GM19193 (cell line): Measurements from ENCODE around the gene ALS2CL.

Experiments used
- POLR2A ChIP-seq: IDR thresholded peaks from 4 replicates; pipeline ENCODE4 v1.6.1; 2011; ENCODE audit not compliant: insufficient read depth, insufficient read length; ENCODE audit errors: extremely low read depth

The ALS2CL gene

DNA sequence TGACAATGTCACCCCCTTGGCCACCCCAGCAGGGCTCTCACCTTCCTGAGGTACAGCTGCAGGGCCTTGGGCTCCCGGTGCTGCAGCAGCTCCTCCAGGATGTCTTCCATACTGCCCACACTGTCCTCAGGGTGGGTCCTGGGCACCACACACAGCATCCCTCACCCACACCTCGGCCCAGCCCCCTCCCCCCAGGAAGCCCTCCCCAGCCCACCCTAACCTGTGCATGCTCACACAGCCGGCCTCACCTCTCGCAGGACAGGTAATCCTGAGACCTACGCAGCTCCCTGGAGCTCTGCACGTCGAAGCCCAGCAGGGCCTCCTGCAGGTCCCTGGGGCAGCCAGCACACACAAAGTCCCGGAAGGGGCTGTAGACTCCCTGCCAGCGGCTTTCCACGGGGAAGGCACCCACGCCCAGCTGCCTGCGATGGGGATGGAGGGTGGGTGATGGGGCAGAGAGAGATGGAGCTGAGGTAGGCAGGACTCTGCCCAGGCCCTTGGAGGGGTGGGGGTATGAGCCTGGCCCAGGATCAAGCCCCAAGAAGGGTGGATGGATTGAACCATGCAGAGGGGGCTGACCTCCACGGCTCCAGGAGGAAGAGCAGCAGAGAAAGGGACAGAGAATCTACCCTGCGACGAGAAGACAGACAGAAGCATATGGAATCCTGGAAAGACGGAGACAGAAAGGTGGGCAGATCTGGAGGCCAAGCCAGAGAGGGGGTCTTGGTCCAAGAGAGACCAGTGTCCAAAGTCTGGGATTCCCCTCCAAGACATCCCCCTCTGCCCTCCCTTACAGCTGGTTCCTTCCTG is 16.7 kb downstream of the ALS2CL start:
- no peak for TF ChIP-seq POLR2A

GRCh38 chr3:46675843-46676567 is 17.5 kb downstream of the ALS2CL start:
- TF ChIP-seq POLR2A: no peak

DNA sequence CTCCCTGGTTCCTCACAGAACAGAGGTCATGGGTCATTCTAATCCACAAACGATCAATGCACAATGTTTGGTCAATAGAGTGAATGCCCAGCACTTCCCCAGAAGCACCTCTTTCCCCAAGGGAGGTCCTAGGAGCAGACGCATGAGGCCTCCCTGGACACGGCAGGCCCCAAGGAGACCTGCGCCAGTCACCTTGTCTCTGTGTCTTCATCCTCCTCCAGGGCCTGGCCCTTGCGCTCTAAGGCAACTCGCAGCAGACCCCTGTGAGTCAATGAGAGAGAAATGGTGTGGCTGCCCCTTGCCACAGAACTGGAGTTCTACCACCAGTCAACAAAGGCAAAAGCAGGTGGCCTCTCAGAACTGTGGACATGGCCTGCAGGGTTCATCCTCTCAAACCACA is 18.1 kb downstream of the ALS2CL start:
- TF ChIP-seq POLR2A: no peak

DNA sequence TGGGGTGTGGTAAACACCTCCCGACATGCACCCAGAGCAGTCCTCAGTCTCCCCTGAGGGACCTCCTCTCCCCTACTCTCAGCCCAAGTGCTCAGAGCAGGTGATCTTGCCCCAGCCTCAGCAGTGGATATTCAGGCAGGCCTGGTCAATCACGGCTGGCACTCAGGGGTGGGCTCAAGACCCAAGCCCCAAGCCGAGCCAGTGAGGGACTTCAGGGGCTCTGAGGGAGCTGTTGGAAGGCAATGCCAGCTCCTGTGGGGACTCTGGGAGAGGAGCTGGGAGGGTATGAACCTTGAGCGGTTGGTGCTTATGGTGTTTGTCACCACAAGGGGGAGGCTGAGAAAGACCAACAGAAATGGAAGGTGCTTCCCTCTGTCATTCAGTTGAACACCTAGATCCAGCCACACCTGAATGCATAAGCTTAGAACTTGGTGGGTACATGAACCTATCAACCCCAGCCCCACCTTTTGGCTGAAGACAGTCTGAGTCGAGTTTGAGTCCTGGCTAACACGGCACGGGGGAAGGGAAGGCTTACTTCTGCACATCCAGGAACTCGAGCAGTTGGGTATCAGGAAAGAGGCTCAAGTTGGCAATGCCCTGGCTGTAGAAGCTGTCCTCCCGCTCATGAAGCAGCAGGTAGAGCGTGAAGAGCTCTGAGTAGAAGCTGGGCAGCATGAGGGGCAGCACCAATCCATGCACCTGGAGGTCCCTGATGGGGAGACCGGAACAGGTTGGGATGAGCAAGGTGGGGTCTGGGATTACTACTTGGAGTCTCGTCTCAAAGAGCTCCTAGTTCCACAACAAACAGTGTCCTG is 19.2 kb downstream of the ALS2CL start:
- TF ChIP-seq POLR2A: no peak

DNA sequence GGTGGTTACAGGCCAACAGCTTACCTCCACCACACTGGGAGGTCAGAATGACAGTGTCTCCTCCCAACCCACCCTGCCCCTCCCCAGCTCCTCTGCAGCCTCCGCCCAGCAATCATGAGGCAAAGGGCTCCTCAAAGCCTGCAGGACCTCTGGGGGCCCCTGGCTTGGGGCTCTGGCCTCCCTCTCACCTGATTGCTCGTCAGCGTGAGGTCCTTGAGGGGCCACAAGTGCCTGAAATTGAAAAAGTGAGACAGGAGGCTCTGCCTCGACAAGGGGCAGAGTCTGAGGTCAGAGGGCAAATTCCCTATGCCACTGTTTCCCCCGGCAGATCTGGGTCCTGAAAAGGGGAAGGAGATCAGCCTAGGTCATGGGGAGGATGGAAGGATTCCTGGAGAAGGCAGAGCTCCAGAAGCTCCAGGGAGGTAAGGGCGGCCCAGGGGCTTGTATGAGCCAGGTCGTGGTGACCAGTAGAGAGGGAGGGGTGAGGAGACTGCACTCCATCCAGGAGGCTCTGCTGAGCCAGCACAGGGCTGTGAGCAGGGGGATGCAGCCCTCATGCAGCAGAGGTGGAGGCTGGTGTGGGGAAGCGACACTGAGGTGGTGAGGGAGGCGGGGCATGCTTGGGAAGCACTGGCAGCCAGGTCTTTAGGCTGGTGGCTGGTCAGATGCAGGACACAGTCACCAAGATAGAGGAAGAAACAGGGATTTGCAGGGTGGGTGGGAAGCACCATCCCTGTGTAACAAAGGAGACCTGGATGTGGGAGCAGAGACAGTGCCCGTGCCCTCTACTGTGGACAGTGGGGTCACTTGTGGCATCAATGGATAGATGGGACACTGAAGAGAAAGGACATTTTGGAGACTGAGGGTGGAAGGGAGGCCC is 20.1 kb downstream of the ALS2CL start:
- no peak for TF ChIP-seq POLR2A

- TF ChIP-seq POLR2A: no peak
Measured at GRCh38 chr3:46672349-46672695, 21.2 kb downstream of the ALS2CL start.

- no peak for TF ChIP-seq POLR2A
Measured at GRCh38 chr3:46671541-46672348, 21.7 kb downstream of the ALS2CL start.

GRCh38 chr3:46670891-46671427 is 22.5 kb downstream of the ALS2CL start:
- no peak for TF ChIP-seq POLR2A

DNA sequence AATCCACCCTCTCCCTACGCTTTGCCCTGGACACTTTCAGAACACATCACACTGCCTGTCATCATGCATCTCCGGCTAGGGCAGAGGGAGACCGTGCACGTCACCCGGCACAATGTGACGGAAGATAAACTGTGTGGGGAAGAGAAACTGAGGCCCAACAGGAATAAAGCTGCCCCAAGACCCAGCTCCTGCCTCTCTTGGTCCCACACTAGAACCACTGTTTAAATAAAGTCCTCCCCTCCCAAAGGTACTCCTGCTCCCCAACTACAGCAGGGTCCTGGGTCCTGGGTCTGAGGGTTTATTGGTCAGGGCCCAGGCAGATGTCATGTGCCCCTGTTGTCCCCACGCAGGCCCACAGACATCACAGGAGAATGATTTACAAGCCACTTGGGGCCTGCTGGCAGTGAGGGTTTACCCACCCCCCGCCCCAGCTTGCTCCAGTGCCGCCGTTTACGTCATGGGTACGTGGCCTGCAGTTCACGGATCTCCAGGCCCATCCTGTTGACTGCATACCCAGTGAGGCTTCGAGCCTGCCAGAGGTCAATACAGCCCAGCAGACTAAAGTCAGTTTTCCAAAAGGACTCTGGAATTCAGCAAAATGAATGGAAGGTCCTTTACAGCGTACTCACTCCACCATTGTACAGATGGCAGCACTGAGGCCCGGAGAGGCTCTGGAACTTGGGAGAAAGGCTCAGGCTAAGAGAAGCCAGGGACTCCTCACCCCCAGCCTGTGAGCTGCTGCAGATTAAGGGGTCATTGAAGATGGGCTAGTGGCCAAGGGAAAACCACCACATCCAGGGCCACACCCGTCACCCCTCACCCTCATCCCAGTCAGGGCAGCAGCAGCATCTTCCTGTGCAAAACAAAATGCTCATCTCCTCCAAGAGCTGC is 23.2 kb downstream of the ALS2CL start:
- TF ChIP-seq POLR2A: no peak

- no peak for TF ChIP-seq POLR2A
Measured at GRCh38 chr3:46669191-46669999, 24.1 kb downstream of the ALS2CL start.

- no peak for TF ChIP-seq POLR2A
Measured at GRCh38 chr3:46668591-46668990, 24.9 kb downstream of the ALS2CL start.

DNA sequence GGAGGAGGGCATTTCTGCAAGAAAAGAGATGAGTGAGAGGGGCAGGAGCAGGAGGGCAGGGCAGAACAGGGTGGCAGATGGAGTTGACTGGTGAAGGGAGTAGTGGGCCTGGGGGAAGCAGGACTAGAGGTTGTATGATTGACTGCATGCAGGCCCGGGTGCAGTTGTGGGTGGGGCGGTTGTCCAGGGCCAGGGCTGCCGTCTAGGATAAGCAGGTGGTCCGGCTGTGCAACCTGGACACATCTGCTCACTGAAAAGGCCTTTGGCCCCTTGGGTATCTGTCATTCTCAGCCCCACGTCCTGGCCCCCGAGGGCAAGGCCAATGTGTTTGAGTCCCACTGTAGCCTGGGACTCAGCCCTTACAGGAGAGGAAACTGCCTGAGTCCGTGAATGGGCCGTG is 25.4 kb downstream of the ALS2CL start:
- no peak for TF ChIP-seq POLR2A
